Trophoblast cell (in vitro differentiated cells and primary cell): ENCODE data around the gene TNNT1.

Source experiments
- DNase-seq, 2 donors: peaks; one replicate each; pipeline ENCODE4 v3.0.0-alpha.2; 2016
- H2AFZ ChIP-seq: 2 replicates; pipeline ENCODE4 v1.6.1; 2013; ENCODE audit warnings: low read length, moderate library complexity, mild to moderate bottlenecking; ENCODE audit not compliant: insufficient read depth, poor library complexity
- H2AK5ac ChIP-seq: 2 replicates; pipeline ENCODE4 v1.6.1; 2013; ENCODE audit warnings: mild to moderate bottlenecking, low read length
- H2BK120ac ChIP-seq: 2 replicates; pipeline ENCODE4 v1.6.1; 2013; ENCODE audit warnings: low read length, mild to moderate bottlenecking, moderate library complexity; ENCODE audit not compliant: insufficient read depth, poor library complexity
- H2BK12ac ChIP-seq: 2 replicates; pipeline ENCODE4 v1.6.1; 2013; ENCODE audit warnings: mild to moderate bottlenecking, low read length, moderate library complexity
- H2BK5ac ChIP-seq: 2 replicates; pipeline ENCODE4 v1.6.1; 2013; ENCODE audit warnings: low read length, low read depth, moderate library complexity, mild to moderate bottlenecking; ENCODE audit not compliant: poor library complexity
- H3K14ac ChIP-seq: 2 replicates; pipeline ENCODE4 v1.6.1; 2013; ENCODE audit warnings: mild to moderate bottlenecking, low read length
- H3K18ac ChIP-seq: 2 replicates; pipeline ENCODE4 v1.6.1; 2013; ENCODE audit warnings: mild to moderate bottlenecking, low read length
- H3K23ac ChIP-seq: 2 replicates; pipeline ENCODE4 v1.6.1; 2013; ENCODE audit warnings: low read length
- H3K27ac ChIP-seq: 2 replicates; pipeline ENCODE4 v1.5.1; 2013; ENCODE audit warnings: low read depth, mild to moderate bottlenecking, inconsistent platforms, low read length, moderate library complexity
- H3K27me3 ChIP-seq: 2 replicates; pipeline ENCODE4 v1.6.1; 2013; ENCODE audit warnings: inconsistent platforms, mild to moderate bottlenecking, low read length, moderate library complexity; ENCODE audit not compliant: insufficient read depth
- H3K36me3 ChIP-seq, 2 experiments: 1 replicate in 1 of 2; 2 replicates in 1 of 2; pipeline ENCODE4 v1.6.1; 2013; ENCODE audit warnings: low read length in 2 of 2, mild to moderate bottlenecking in 2 of 2, moderate library complexity in 1 of 2; ENCODE audit not compliant: insufficient read depth in 2 of 2, control insufficient read depth in 1 of 2
- H3K4ac ChIP-seq: 2 replicates; pipeline ENCODE4 v1.6.1; 2013; ENCODE audit warnings: low read depth, mild to moderate bottlenecking, low read length, moderate library complexity
- H3K4me1 ChIP-seq, 2 experiments: 1 replicate in 1 of 2; 2 replicates in 1 of 2; pipeline ENCODE4 v1.6.1; 2013; ENCODE audit warnings: low read length in 2 of 2, mild to moderate bottlenecking in 2 of 2, moderate library complexity in 1 of 2; ENCODE audit not compliant: insufficient read depth in 2 of 2, control insufficient read depth in 1 of 2
- H3K4me2 ChIP-seq: 2 replicates; pipeline ENCODE4 v1.6.1; 2013; ENCODE audit warnings: inconsistent platforms, mild to moderate bottlenecking, low read length, moderate library complexity
- H3K4me3 ChIP-seq: 2 replicates; pipeline ENCODE4 v1.5.1; 2013; ENCODE audit warnings: mild to moderate bottlenecking, low read depth, low read length, inconsistent platforms
- H3K79me1 ChIP-seq: one replicate; pipeline ENCODE4 v1.6.1; 2013; ENCODE audit warnings: low read length
- H3K79me2 ChIP-seq: 2 replicates; pipeline ENCODE4 v1.6.1; 2013; ENCODE audit warnings: low read length, mild to moderate bottlenecking; ENCODE audit not compliant: control insufficient read depth, insufficient read depth, poor library complexity
- H3K9ac ChIP-seq: 2 replicates; pipeline ENCODE4 v1.6.1; 2013; ENCODE audit warnings: mild to moderate bottlenecking, low read length
- H3K9me3 ChIP-seq: 2 replicates; pipeline ENCODE4 v1.6.1; 2013; ENCODE audit warnings: low read depth, mild to moderate bottlenecking, control low read depth, inconsistent platforms, low read length; ENCODE audit not compliant: insufficient read depth
- H4K12ac ChIP-seq: 2 replicates; pipeline ENCODE4 v1.6.1; 2013; ENCODE audit warnings: low read depth, mild to moderate bottlenecking, low read length, moderate library complexity
- H4K8ac ChIP-seq: 2 replicates; pipeline ENCODE4 v1.6.1; 2013; ENCODE audit warnings: low read depth, mild to moderate bottlenecking, low read length, moderate library complexity
- H4K91ac ChIP-seq: one replicate; pipeline ENCODE4 v1.6.1; 2013; ENCODE audit warnings: low read depth, mild to moderate bottlenecking, low read length, moderate library complexity
- WGBS: extraction: QIAGEN DNeasy Blood & Tissue Kit; methylation state at CpG from one replicate; pipeline ENCODE4 v1.1.7; 2013; ENCODE audit warnings: missing lambda C conversion rate; ENCODE audit not compliant: insufficient read length, insufficient coverage; ENCODE audit errors: extremely low coverage; 5-methylcytosine and 5-hydroxymethylcytosine counted together

TNNT1 gene

GRCh38 chr19:55115446-55116065, 33.5 kb downstream of the TNNT1 start:
- Histone ChIP-seq H3K79me2 (peaks cover 23% of the 10 kb centered on the region), H3K4ac (peak overlapping the region; percentile 81), H2BK120ac (no peak overlapping the region), H3K9me3 (no peaks in the 10 kb centered on the region), H2BK12ac (no peak overlapping the region), H3K18ac (no peak overlapping the region), H2BK5ac (no peak overlapping the region), H2AK5ac (no peak overlapping the region), H3K4me1 (peaks cover 26 to 31% of the 10 kb centered on the region in 2 experiments), H3K36me3 (peaks cover 12 to 16% of the 10 kb centered on the region in 2 experiments), H3K9ac (no peak overlapping the region), H4K8ac (no peak overlapping the region), H3K23ac (no peak overlapping the region), H3K27ac (no peak overlapping the region), H3K14ac (no peak overlapping the region), H2AFZ (no peak overlapping the region), H3K4me3 (no peak overlapping the region), H4K91ac (no peak overlapping the region), H3K27me3 (no peaks in the 10 kb centered on the region), H4K12ac (no peak overlapping the region), H3K4me2 (peak overlapping the region; percentile 68), H3K79me1 (peaks cover 13% of the 10 kb centered on the region)
- no CpG with 5 or more reads among the region's 13 CpGs for WGBS
- DNase-seq: no peak

- H3K18ac ChIP-seq: no peak overlapping the region
- H3K9ac ChIP-seq: no peak overlapping the region
- no peak overlapping the region for H2AK5ac ChIP-seq
- H4K12ac ChIP-seq: no peak overlapping the region
- no peaks in the 10 kb centered on the region for H3K27me3 ChIP-seq
- H2BK120ac ChIP-seq: no peak overlapping the region
- H3K79me2 ChIP-seq: peaks cover 23% of the 10 kb centered on the region
- peaks cover 20 to 25% of the 10 kb centered on the region in 2 experiments for H3K36me3 ChIP-seq
- no peak overlapping the region for H3K4me3 ChIP-seq
- H3K4me1 ChIP-seq: peaks cover 26 to 31% of the 10 kb centered on the region in 2 experiments
- peak overlapping the region; percentile 8 for H3K4me2 ChIP-seq
- no peak overlapping the region for H4K8ac ChIP-seq
- H2BK12ac ChIP-seq: no peak overlapping the region
- no peak overlapping the region for H3K14ac ChIP-seq
- H2BK5ac ChIP-seq: no peak overlapping the region
- no peak for DNase-seq
- peaks cover 13% of the 10 kb centered on the region for H3K79me1 ChIP-seq
- H3K9me3 ChIP-seq: no peaks in the 10 kb centered on the region
- H4K91ac ChIP-seq: no peak overlapping the region
- peak overlapping the region; percentile 57 for H3K4ac ChIP-seq
- no peak overlapping the region for H3K27ac ChIP-seq
- H3K23ac ChIP-seq: no peak overlapping the region
- no CpG with 5 or more reads among the region's 9 CpGs for WGBS
- H2AFZ ChIP-seq: no peak overlapping the region
Observed at GRCh38 chr19:55114566-55115145, 34.4 kb downstream of the TNNT1 start.

- H2BK12ac ChIP-seq: no peak overlapping the region
- H3K18ac ChIP-seq: no peak overlapping the region
- peaks cover 21% of the 10 kb centered on the region for H3K79me2 ChIP-seq
- no peak overlapping the region for H2AFZ ChIP-seq
- no peak overlapping the region for H3K23ac ChIP-seq
- H3K27ac ChIP-seq: no peak overlapping the region
- no peak overlapping the region for H2AK5ac ChIP-seq
- H3K9me3 ChIP-seq: peaks cover 2% of the 10 kb centered on the region
- peaks cover 22 to 29% of the 10 kb centered on the region in 2 experiments for H3K4me1 ChIP-seq
- H3K79me1 ChIP-seq: peaks cover 11% of the 10 kb centered on the region
- peaks cover 30 to 32% of the 10 kb centered on the region in 2 experiments for H3K36me3 ChIP-seq
- no peak overlapping the region for H4K8ac ChIP-seq
- WGBS: no CpG with 5 or more reads among the region's 12 CpGs
- DNase-seq: peak; percentile 61 to 75
- no peak overlapping the region for H2BK5ac ChIP-seq
- no peak overlapping the region for H2BK120ac ChIP-seq
- H3K27me3 ChIP-seq: no peaks in the 10 kb centered on the region
- H3K9ac ChIP-seq: no peak overlapping the region
- no peak overlapping the region for H3K4me2 ChIP-seq
- H4K91ac ChIP-seq: no peak overlapping the region
- H4K12ac ChIP-seq: no peak overlapping the region
- H3K4me3 ChIP-seq: no peak overlapping the region
- H3K4ac ChIP-seq: peak overlapping the region; percentile 25
- no peak overlapping the region for H3K14ac ChIP-seq
Observed at GRCh38 chr19:55113570-55114039, 35.4 kb downstream of the TNNT1 start.

GRCh38 chr19:55112777-55113569, 36.0 kb downstream of the TNNT1 start:
- Histone ChIP-seq H3K36me3 (peaks cover 30 to 32% of the 10 kb centered on the region in 2 experiments), H4K8ac (no peak overlapping the region), H3K4me1 (peaks cover 19 to 26% of the 10 kb centered on the region in 2 experiments), H2AK5ac (no peak overlapping the region), H3K79me1 (peaks cover 8% of the 10 kb centered on the region), H3K4me3 (no peak overlapping the region), H3K23ac (no peak overlapping the region), H3K27me3 (no peaks in the 10 kb centered on the region), H3K4me2 (no peak overlapping the region), H3K27ac (no peak overlapping the region), H2AFZ (no peak overlapping the region), H3K18ac (no peak overlapping the region), H2BK12ac (no peak overlapping the region), H3K14ac (no peak overlapping the region), H3K79me2 (peaks cover 20% of the 10 kb centered on the region), H2BK120ac (no peak overlapping the region), H3K4ac (peak overlapping the region; percentile 25), H3K9ac (no peak overlapping the region), H2BK5ac (no peak overlapping the region), H4K12ac (no peak overlapping the region), H4K91ac (no peak overlapping the region), H3K9me3 (peaks cover 2% of the 10 kb centered on the region)
- DNase-seq: no peak
- no CpG with 5 or more reads among the region's 23 CpGs for WGBS
